ENCODE data around the gene SAYSD1.

Gene SAYSD1

DNA sequence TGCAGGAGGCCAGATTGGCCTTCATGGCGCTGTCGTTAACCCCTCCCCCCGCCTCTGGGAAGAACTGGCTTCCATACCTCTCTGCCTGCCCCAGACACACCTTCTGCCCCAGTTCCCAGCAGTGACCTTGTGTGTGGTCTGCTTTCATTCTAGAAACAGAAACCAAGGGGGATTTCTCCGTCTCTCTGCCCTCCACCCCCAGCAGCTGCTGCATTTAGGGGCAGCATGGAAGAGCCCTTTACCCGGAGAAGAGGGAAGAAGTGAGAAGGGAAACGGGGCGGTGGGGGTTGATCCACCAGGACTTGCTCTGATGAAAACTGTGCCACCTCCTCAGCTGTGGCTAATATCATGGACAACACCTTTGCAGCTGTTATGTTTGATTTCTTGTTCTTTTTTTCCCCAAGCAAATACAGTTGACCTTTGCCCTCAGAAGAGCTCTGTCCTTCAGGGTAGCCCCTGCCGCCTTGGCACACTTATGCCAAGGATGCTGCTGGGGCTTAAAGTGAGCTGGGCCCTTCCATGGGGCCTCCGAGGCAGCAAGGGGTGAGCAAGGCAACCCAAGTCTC lies 60.3 kb downstream of the SAYSD1 start:
- TF ChIP-seq, protein P1, sequence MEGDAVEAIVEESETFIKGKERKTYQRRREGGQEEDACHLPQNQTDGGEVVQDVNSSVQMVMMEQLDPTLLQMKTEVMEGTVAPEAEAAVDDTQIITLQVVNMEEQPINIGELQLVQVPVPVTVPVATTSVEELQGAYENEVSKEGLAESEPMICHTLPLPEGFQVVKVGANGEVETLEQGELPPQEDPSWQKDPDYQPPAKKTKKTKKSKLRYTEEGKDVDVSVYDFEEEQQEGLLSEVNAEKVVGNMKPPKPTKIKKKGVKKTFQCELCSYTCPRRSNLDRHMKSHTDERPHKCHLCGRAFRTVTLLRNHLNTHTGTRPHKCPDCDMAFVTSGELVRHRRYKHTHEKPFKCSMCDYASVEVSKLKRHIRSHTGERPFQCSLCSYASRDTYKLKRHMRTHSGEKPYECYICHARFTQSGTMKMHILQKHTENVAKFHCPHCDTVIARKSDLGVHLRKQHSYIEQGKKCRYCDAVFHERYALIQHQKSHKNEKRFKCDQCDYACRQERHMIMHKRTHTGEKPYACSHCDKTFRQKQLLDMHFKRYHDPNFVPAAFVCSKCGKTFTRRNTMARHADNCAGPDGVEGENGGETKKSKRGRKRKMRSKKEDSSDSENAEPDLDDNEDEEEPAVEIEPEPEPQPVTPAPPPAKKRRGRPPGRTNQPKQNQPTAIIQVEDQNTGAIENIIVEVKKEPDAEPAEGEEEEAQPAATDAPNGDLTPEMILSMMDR (IDR thresholded peaks at IDR 0.05; ENCODE audit: low read depth, low read length, missing control alignments): no peak
- DNase-seq (ENCODE audit: low read depth): no peak
- H3K4me3 ChIP-seq (ENCODE audit: low read depth, low read length): no peak overlapping the region
